ENCODE measurements around the gene CD82. TPM values are rescaled to one million over a fixed set of nuclear protein-coding genes. Genes with fewer than 3 reads are reported as not detected.
"Not testable (repeated sequence)": the region's sequence is repeated elsewhere in the genome, so short reads cannot be mapped to it uniquely, and the experiment has no call there.

Gene CD82
- total RNA-seq, 1 experiment from 2014 or later, result 26.1 TPM

DNA sequence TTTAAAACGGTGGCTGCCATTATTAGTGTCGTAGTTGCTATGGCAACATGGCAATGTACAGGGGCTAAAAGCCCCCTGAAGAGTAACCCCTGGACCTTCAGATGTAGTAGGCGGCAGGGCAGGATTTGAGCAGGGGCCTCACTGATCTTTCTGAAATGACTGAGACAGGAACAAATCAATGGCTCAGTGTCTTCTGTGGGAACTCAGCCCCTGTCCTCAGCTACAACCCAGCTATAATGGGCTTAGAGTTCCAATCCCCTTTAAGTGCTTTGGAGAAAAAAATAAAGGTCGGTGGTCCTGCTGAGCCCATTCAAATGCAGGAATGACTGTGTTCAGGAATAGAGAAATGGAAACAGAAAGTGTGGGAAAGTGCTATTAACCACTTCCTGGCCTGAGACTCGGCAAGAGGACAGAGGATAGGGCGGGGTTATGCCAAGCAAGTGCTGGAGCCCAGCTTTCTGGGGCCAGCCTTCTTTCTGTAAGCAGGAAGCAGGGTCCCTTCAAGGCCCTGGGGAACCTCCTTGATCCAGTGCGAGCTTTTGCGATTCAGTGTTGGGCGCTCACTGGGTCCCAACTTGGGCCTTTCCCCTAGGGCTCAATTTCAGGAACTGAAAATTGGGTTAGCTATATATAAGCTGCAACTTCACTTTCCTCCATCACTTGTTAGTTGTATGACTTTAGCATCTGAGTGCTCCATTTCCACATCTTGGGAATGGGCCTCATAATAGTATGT lies 6.1 kb upstream of the CD82 start:
- Histone ChIP-seq H3K9me3 (ENCODE audit: control insufficient read depth, insufficient read depth, low read depth, low read length) (no peaks in the 10 kb centered on the region), H3K36me3 (ENCODE audit: control insufficient read depth, insufficient read depth, low read length) (no peaks in the 10 kb centered on the region), H3K27ac (ENCODE audit: low read length) (no peak overlapping the region), H3K4me1 (ENCODE audit: control insufficient read depth, insufficient read depth, low read length) (peaks cover 4% of the 10 kb centered on the region), H3K4me3 (ENCODE audit: low read depth in 2 of 2, low read length in 2 of 2) (no peak overlapping the region), H3K27me3 (ENCODE audit: control insufficient read depth, insufficient read depth, low read length) (no peaks in the 10 kb centered on the region)
- no TSS peak for BruUV-seq (replicated peaks)
- intact Hi-C loops (cut with micrococcal nuclease; ENCODE audit: unreplicated experiment), result no loop called here
- POLR2A ChIA-PET, result no interaction called here
- ATAC-seq (no peak), DNase-seq (ENCODE audit: low read depth, low spot score) (no peak)
- TF ChIP-seq TCF7L2 (IDR thresholded peaks at IDR 0.05; ENCODE audit: low read depth, low read length), result no peak
- TF ChIP-seq CTCF (IDR thresholded peaks at IDR 0.05), result no peak
- TF ChIP-seq SIN3A (IDR thresholded peaks at IDR 0.05; ENCODE audit: borderline replicate concordance, insufficient read depth, low read depth, low read length), result no peak
- no peak for TF ChIP-seq POLR2AphosphoS5 (IDR thresholded peaks at IDR 0.05; ENCODE audit: low read depth, low read length)
- TF ChIP-seq, protein P1, sequence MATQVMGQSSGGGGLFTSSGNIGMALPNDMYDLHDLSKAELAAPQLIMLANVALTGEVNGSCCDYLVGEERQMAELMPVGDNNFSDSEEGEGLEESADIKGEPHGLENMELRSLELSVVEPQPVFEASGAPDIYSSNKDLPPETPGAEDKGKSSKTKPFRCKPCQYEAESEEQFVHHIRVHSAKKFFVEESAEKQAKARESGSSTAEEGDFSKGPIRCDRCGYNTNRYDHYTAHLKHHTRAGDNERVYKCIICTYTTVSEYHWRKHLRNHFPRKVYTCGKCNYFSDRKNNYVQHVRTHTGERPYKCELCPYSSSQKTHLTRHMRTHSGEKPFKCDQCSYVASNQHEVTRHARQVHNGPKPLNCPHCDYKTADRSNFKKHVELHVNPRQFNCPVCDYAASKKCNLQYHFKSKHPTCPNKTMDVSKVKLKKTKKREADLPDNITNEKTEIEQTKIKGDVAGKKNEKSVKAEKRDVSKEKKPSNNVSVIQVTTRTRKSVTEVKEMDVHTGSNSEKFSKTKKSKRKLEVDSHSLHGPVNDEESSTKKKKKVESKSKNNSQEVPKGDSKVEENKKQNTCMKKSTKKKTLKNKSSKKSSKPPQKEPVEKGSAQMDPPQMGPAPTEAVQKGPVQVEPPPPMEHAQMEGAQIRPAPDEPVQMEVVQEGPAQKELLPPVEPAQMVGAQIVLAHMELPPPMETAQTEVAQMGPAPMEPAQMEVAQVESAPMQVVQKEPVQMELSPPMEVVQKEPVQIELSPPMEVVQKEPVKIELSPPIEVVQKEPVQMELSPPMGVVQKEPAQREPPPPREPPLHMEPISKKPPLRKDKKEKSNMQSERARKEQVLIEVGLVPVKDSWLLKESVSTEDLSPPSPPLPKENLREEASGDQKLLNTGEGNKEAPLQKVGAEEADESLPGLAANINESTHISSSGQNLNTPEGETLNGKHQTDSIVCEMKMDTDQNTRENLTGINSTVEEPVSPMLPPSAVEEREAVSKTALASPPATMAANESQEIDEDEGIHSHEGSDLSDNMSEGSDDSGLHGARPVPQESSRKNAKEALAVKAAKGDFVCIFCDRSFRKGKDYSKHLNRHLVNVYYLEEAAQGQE (IDR thresholded peaks at IDR 0.05; ENCODE audit: insufficient read depth in 1 of 2, low read depth in 2 of 2, low read length in 1 of 2), result no peak
- in situ Hi-C loops (cut with HindIII; ENCODE audit: low pct_unique_long_range_greater_than_20kb, low sequenced_read_pairs), result no loop called here
- CTCF ChIA-PET, result interaction anchor here (1.0 to 1.1 kb wide), 2 partner anchors 56 to 58 kb away, joined by 3 to 6 read pairs; no protein-coding TSS in a partner anchor

DNA sequence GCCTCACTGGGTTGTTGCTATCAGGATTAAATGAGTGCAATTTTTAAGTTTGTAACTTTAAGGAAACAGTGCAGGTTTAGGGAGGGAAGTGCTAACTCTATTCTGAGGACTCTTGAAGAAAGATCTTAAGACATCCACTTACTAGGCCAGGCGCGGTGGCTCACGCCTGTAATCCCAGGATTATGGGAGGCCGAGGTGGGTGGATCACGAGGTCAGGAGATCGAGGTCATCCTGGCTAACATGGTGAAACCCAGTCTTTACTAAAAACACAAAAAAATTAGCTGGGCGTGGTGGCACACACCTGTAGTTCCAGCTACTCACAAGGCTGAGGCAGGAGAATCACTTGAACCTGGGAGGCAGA lies 5.5 kb upstream of the CD82 start:
- H3K4me1 ChIP-seq (ENCODE audit: control insufficient read depth, insufficient read depth, low read length); ATAC-seq; H3K27ac ChIP-seq (ENCODE audit: low read length); BruUV-seq (replicated peaks); DNase-seq (ENCODE audit: low read depth, low spot score); H3K27me3 ChIP-seq (ENCODE audit: control insufficient read depth, insufficient read depth, low read length); CTCF ChIA-PET; H3K9me3 ChIP-seq (ENCODE audit: control insufficient read depth, insufficient read depth, low read depth, low read length); H3K36me3 ChIP-seq (ENCODE audit: control insufficient read depth, insufficient read depth, low read length); in situ Hi-C loops (cut with HindIII; ENCODE audit: low pct_unique_long_range_greater_than_20kb, low sequenced_read_pairs); H3K4me3 ChIP-seq (ENCODE audit: low read depth in 2 of 2, low read length in 2 of 2): not testable (repeated sequence)
- POLR2A ChIA-PET, result interaction anchor here (0.6 kb wide), 1 partner anchor 63 kb away, joined by 3 read pairs; no protein-coding TSS in a partner anchor
- intact Hi-C loops (cut with micrococcal nuclease; ENCODE audit: unreplicated experiment), result loop anchor here (10.0 kb wide), 2 partner anchors 155 to 345 kb away; no protein-coding TSS in a partner anchor

GRCh38 chr11:44561275-44561805 lies 4.1 kb upstream of the CD82 start:
- in situ Hi-C loops (cut with HindIII; ENCODE audit: low pct_unique_long_range_greater_than_20kb, low sequenced_read_pairs), result no loop called here
- BruUV-seq (replicated peaks), result no TSS peak
- H3K27me3 ChIP-seq (ENCODE audit: control insufficient read depth, insufficient read depth, low read length), result no peaks in the 10 kb centered on the region
- ChIA-PET CTCF (interaction anchor here (0.6 kb wide), 1 partner anchor 56 kb away, joined by 7 read pairs; no protein-coding TSS in a partner anchor), POLR2A (no interaction called here)
- ATAC-seq (no peak), DNase-seq (ENCODE audit: low read depth, low spot score) (no peak)
- no peak overlapping the region for H3K4me3 ChIP-seq (ENCODE audit: low read depth in 2 of 2, low read length in 2 of 2)
- H3K9me3 ChIP-seq (ENCODE audit: control insufficient read depth, insufficient read depth, low read depth, low read length), result no peaks in the 10 kb centered on the region
- no peaks in the 10 kb centered on the region for H3K36me3 ChIP-seq (ENCODE audit: control insufficient read depth, insufficient read depth, low read length)
- intact Hi-C loops (cut with micrococcal nuclease; ENCODE audit: unreplicated experiment), result loop anchor here (10.0 kb wide), 2 partner anchors 153 to 343 kb away; no protein-coding TSS in a partner anchor
- TF ChIP-seq SIN3A (IDR thresholded peaks at IDR 0.05; ENCODE audit: borderline replicate concordance, insufficient read depth, low read depth, low read length) (no peak), TCF7L2 (IDR thresholded peaks at IDR 0.05; ENCODE audit: low read depth, low read length) (no peak), CTCF (IDR thresholded peaks at IDR 0.05) (no peak), POLR2AphosphoS5 (IDR thresholded peaks at IDR 0.05; ENCODE audit: low read depth, low read length) (no peak)
- TF ChIP-seq, protein P1 (IDR thresholded peaks at IDR 0.05; ENCODE audit: insufficient read depth in 1 of 2, low read depth in 2 of 2, low read length in 1 of 2), result no peak
- peaks cover 7% of the 10 kb centered on the region for H3K4me1 ChIP-seq (ENCODE audit: control insufficient read depth, insufficient read depth, low read length)
- no peak overlapping the region for H3K27ac ChIP-seq (ENCODE audit: low read length)
